ENCODE results near the gene SIK2.

DNA sequence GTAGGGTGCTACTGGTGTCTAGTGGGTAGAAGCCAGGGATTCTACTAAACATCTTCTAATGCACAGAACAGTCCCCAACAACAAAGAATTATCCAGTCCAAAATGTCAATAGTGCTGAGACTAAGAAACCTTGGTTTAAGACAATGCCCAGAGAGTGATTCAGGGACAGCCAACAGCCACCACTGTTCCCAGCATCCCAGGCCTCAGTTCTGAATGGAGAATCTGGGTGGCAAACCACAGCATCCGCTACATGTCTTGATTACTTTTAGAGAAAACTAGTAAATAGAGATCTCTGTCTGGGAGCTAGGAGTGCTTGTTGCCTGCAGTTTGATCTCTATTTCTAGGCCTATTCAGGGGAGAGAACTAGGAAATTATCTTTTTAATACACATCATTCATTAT lies 20.9 kb upstream of the SIK2 start:
- TF ChIP-seq, protein P1, sequence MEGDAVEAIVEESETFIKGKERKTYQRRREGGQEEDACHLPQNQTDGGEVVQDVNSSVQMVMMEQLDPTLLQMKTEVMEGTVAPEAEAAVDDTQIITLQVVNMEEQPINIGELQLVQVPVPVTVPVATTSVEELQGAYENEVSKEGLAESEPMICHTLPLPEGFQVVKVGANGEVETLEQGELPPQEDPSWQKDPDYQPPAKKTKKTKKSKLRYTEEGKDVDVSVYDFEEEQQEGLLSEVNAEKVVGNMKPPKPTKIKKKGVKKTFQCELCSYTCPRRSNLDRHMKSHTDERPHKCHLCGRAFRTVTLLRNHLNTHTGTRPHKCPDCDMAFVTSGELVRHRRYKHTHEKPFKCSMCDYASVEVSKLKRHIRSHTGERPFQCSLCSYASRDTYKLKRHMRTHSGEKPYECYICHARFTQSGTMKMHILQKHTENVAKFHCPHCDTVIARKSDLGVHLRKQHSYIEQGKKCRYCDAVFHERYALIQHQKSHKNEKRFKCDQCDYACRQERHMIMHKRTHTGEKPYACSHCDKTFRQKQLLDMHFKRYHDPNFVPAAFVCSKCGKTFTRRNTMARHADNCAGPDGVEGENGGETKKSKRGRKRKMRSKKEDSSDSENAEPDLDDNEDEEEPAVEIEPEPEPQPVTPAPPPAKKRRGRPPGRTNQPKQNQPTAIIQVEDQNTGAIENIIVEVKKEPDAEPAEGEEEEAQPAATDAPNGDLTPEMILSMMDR (IDR thresholded peaks at IDR 0.05), result no peak
- TF ChIP-seq EZH2 (IDR thresholded peaks at IDR 0.05; ENCODE audit: borderline replicate concordance, insufficient read depth, low read depth, low read length, poor library complexity, severe bottlenecking), result no peak
